NCI-H446 treated with DMSO at 0.1 percent for 48 hours (cell line): ENCODE measurements around the gene GMDS.

ENCODE experiments used
- DNase-seq: peaks from one replicate; lab custom pipeline; 2025; lab: John Stamatoyannopoulos, UW

GMDS gene

GRCh38 chr6:1601158-1602048, 644.0 kb downstream of the GMDS start:
- no peak for DNase-seq

- no peak for DNase-seq
Observed at GRCh38 chr6:1600764-1601157, 644.6 kb downstream of the GMDS start.

- no peak for DNase-seq
Observed at GRCh38 chr6:1600063-1600763, 645.2 kb downstream of the GMDS start.

GRCh38 chr6:1599469-1599868, 645.9 kb downstream of the GMDS start:
- no peak for DNase-seq

GRCh38 chr6:1598886-1599285, 646.5 kb downstream of the GMDS start:
- no peak for DNase-seq

- no peak for DNase-seq
Observed at GRCh38 chr6:1598433-1598832, 647.0 kb downstream of the GMDS start.

GRCh38 chr6:1597924-1598323, 647.5 kb downstream of the GMDS start:
- no peak for DNase-seq

- no peak for DNase-seq
Observed at GRCh38 chr6:1597121-1597744, 648.2 kb downstream of the GMDS start.

- no peak for DNase-seq
Observed at GRCh38 chr6:1596088-1596852, 649.1 kb downstream of the GMDS start.

- no peak for DNase-seq
Observed at GRCh38 chr6:1595271-1596087, 649.9 kb downstream of the GMDS start.

- no peak for DNase-seq
Observed at GRCh38 chr6:1594445-1595200, 650.8 kb downstream of the GMDS start.

- DNase-seq = no peak
Observed at GRCh38 chr6:1593958-1594314, 651.5 kb downstream of the GMDS start.

GRCh38 chr6:1593286-1593957, 652.0 kb downstream of the GMDS start:
- no peak for DNase-seq

- DNase-seq = no peak
Observed at GRCh38 chr6:1592852-1593251, 652.6 kb downstream of the GMDS start.

- DNase-seq = no peak
Observed at GRCh38 chr6:1591926-1592325, 653.5 kb downstream of the GMDS start.

- no peak for DNase-seq
Observed at GRCh38 chr6:1591243-1591642, 654.2 kb downstream of the GMDS start.

- no peak for DNase-seq
Observed at GRCh38 chr6:1590580-1590979, 654.8 kb downstream of the GMDS start.

GRCh38 chr6:1589208-1589607, 656.2 kb downstream of the GMDS start:
- no peak for DNase-seq

- DNase-seq = no peak
Observed at GRCh38 chr6:1587977-1588376, 657.4 kb downstream of the GMDS start.

- no peak for DNase-seq
Observed at GRCh38 chr6:1587546-1587945, 657.9 kb downstream of the GMDS start.
